Activated CD8-positive, alpha-beta memory T cell treated with anti-CD3 and anti-CD28 coated beads, Interleukin-2, amount 50 U/mL, for 48 hours (primary cell): ENCODE results near the gene TRAM2.

Source experiments
- DNase-seq: peaks from one replicate; pipeline ENCODE4 v3.0.0-alpha.2; 2020

The TRAM2 gene

GRCh38 chr6:52523378-52524142 lies 53.3 kb downstream of the TRAM2 start:
- DNase-seq, result no peak

GRCh38 chr6:52522655-52523054 lies 54.2 kb downstream of the TRAM2 start:
- DNase-seq, result no peak

GRCh38 chr6:52522151-52522626 lies 54.7 kb downstream of the TRAM2 start:
- no peak for DNase-seq

- DNase-seq, result no peak
Measured at GRCh38 chr6:52519618-52520017, 57.2 kb downstream of the TRAM2 start.

- DNase-seq, result no peak
Measured at GRCh38 chr6:52518279-52518945, 58.4 kb downstream of the TRAM2 start.

GRCh38 chr6:52517502-52518278 lies 59.2 kb downstream of the TRAM2 start:
- peak; percentile 66 for DNase-seq

GRCh38 chr6:52516943-52517342 lies 59.9 kb downstream of the TRAM2 start:
- no peak for DNase-seq

- DNase-seq, result no peak
Measured at GRCh38 chr6:52516269-52516668, 60.6 kb downstream of the TRAM2 start.

GRCh38 chr6:52515219-52515960 lies 61.5 kb downstream of the TRAM2 start:
- DNase-seq, result no peak

GRCh38 chr6:52514514-52514913 lies 62.3 kb downstream of the TRAM2 start:
- no peak for DNase-seq

GRCh38 chr6:52513896-52514295 lies 63.0 kb downstream of the TRAM2 start:
- DNase-seq, result no peak

GRCh38 chr6:52513464-52513863 lies 63.4 kb downstream of the TRAM2 start:
- no peak for DNase-seq

- no peak for DNase-seq
Measured at GRCh38 chr6:52512199-52512598, 64.7 kb downstream of the TRAM2 start.

GRCh38 chr6:52511572-52512151 lies 65.2 kb downstream of the TRAM2 start:
- DNase-seq, result no peak

GRCh38 chr6:52511163-52511562 lies 65.7 kb downstream of the TRAM2 start:
- DNase-seq, result no peak

- DNase-seq, result no peak
Measured at GRCh38 chr6:52510213-52510562, 66.7 kb downstream of the TRAM2 start.

- DNase-seq, result no peak
Measured at GRCh38 chr6:52509281-52510212, 67.3 kb downstream of the TRAM2 start.

- no peak for DNase-seq
Measured at GRCh38 chr6:52508261-52508739, 68.6 kb downstream of the TRAM2 start.

- DNase-seq, result no peak
Measured at GRCh38 chr6:52507557-52508260, 69.2 kb downstream of the TRAM2 start.

GRCh38 chr6:52506476-52506875 lies 70.4 kb downstream of the TRAM2 start:
- no peak for DNase-seq
